ENCODE data around the gene AP2A2.

- TF ChIP-seq CTCF (conservative IDR thresholded peaks at IDR 0.05; ENCODE audit: low read depth, low read length) (no peak), EZH2phosphoT487 (IDR thresholded peaks at IDR 0.05; ENCODE audit: borderline replicate concordance, low read length) (no peak)
These were observed 97.5 kb downstream of the AP2A2 start for GRCh38 chr11:1022908-1023810.

Data from PC-3 (cell line).